GM18873 (cell line): ENCODE measurements around the gene B9D1.

Experiments
- ATAC-seq: cut with Tn5 transposase; IDR thresholded peaks from one replicate; pipeline ENCODE4 v1.9.1; 2021; ENCODE audit warnings: mild to moderate bottlenecking, moderate library complexity, moderate number of reproducible peaks; ENCODE audit not compliant: unreplicated experiment, low FRiP score

The B9D1 gene

GRCh38 chr17:19327031-19327783, 35.3 kb downstream of the B9D1 start:
- no peak for ATAC-seq

GRCh38 chr17:19325542-19325941, 37.0 kb downstream of the B9D1 start:
- no peak for ATAC-seq

- no peak for ATAC-seq
Observed at GRCh38 chr17:19322861-19323260, 39.7 kb downstream of the B9D1 start.

- ATAC-seq: no peak
Observed at GRCh38 chr17:19322129-19322505, 40.4 kb downstream of the B9D1 start.

- ATAC-seq: no peak
Observed at GRCh38 chr17:19321481-19322128, 40.9 kb downstream of the B9D1 start.

GRCh38 chr17:19320876-19321275, 41.6 kb downstream of the B9D1 start:
- ATAC-seq: no peak

- no peak for ATAC-seq
Observed at GRCh38 chr17:19319771-19320505, 42.6 kb downstream of the B9D1 start.

- no peak for ATAC-seq
Observed at GRCh38 chr17:19318611-19319010, 43.9 kb downstream of the B9D1 start.

GRCh38 chr17:19317359-19318095, 45.0 kb downstream of the B9D1 start:
- ATAC-seq: no peak

GRCh38 chr17:19316761-19317358, 45.7 kb downstream of the B9D1 start:
- ATAC-seq: no peak

- no peak for ATAC-seq
Observed at GRCh38 chr17:19315104-19315503, 47.4 kb downstream of the B9D1 start.

GRCh38 chr17:19313746-19314651, 48.5 kb downstream of the B9D1 start:
- no peak for ATAC-seq

GRCh38 chr17:19313066-19313745, 49.3 kb downstream of the B9D1 start:
- ATAC-seq: no peak

GRCh38 chr17:19312406-19312805, 50.1 kb downstream of the B9D1 start:
- ATAC-seq: no peak

GRCh38 chr17:19311421-19312215, 50.9 kb downstream of the B9D1 start:
- no peak for ATAC-seq

GRCh38 chr17:19311016-19311415, 51.5 kb downstream of the B9D1 start:
- ATAC-seq: no peak

GRCh38 chr17:19310151-19310550, 52.4 kb downstream of the B9D1 start:
- no peak for ATAC-seq

- ATAC-seq: no peak
Observed at GRCh38 chr17:19309701-19310100, 52.8 kb downstream of the B9D1 start.
